Skeletal muscle satellite cell (primary cell): ENCODE measurements around the gene SYT2.

ENCODE experiments used
- H3K27me3 ChIP-seq: 2 replicates; pipeline ENCODE4 v1.7.0; 2013; ENCODE audit warnings: low read length; ENCODE audit not compliant: control insufficient read depth, insufficient read depth
- H3K36me3 ChIP-seq: 2 replicates; pipeline ENCODE4 v1.7.0; 2013; ENCODE audit warnings: mild to moderate bottlenecking, control low read depth, low read length; ENCODE audit not compliant: insufficient read depth
- H3K4me1 ChIP-seq: 2 replicates; pipeline ENCODE4 v1.7.0; 2013; ENCODE audit warnings: low read length; ENCODE audit not compliant: control insufficient read depth, insufficient read depth
- H3K4me2 ChIP-seq: 2 replicates; pipeline ENCODE4 v1.7.0; 2013; ENCODE audit warnings: mild to moderate bottlenecking, low read length
- H3K4me3 ChIP-seq: 2 replicates; pipeline ENCODE4 v1.7.0; 2013; ENCODE audit warnings: low read length
- H3K9ac ChIP-seq: 2 replicates; pipeline ENCODE4 v1.7.0; 2013; ENCODE audit warnings: mild to moderate bottlenecking, low read depth, low read length, moderate library complexity
- H3K9me3 ChIP-seq: replicated peaks from 2 replicates; pipeline ENCODE4 v1.7.0; 2013; ENCODE audit warnings: mild to moderate bottlenecking, control low read depth, low read length

SYT2 gene

GRCh38 chr1:202687370-202687769 is 22.9 kb downstream of the SYT2 start:
- Histone ChIP-seq H3K4me3 (no peak overlapping the region), H3K36me3 (no peaks in the 10 kb centered on the region), H3K9ac (no peak overlapping the region), H3K27me3 (peaks cover 79% of the 10 kb centered on the region), H3K4me1 (no peaks in the 10 kb centered on the region), H3K4me2 (no peak overlapping the region), H3K9me3 (no peaks in the 10 kb centered on the region)

GRCh38 chr1:202685641-202686040 is 24.6 kb downstream of the SYT2 start:
- Histone ChIP-seq H3K9ac (no peak overlapping the region), H3K4me1 (no peaks in the 10 kb centered on the region), H3K4me3 (no peak overlapping the region), H3K4me2 (no peak overlapping the region), H3K27me3 (peaks cover 91% of the 10 kb centered on the region), H3K36me3 (no peaks in the 10 kb centered on the region), H3K9me3 (no peaks in the 10 kb centered on the region)

GRCh38 chr1:202684716-202685115 is 25.5 kb downstream of the SYT2 start:
- Histone ChIP-seq H3K27me3 (peaks cover 89% of the 10 kb centered on the region), H3K9ac (no peak overlapping the region), H3K4me3 (no peak overlapping the region)

GRCh38 chr1:202683029-202683428 is 27.2 kb downstream of the SYT2 start:
- Histone ChIP-seq H3K36me3 (no peaks in the 10 kb centered on the region), H3K4me3 (no peak overlapping the region), H3K4me2 (no peak overlapping the region), H3K27me3 (peaks cover 84% of the 10 kb centered on the region), H3K4me1 (no peaks in the 10 kb centered on the region), H3K9ac (no peak overlapping the region), H3K9me3 (no peaks in the 10 kb centered on the region)

More at GRCh38 chr1:202684716-202685115, 25.5 kb downstream of the SYT2 start:
- Histone ChIP-seq H3K4me2 (no peak overlapping the region), H3K36me3 (no peaks in the 10 kb centered on the region), H3K9me3 (no peaks in the 10 kb centered on the region), H3K4me1 (no peaks in the 10 kb centered on the region)

- H3K4me1 ChIP-seq: no peaks in the 10 kb centered on the region
- H3K27me3 ChIP-seq: peaks cover 80% of the 10 kb centered on the region
Observed at GRCh38 chr1:202682477-202682876, 27.8 kb downstream of the SYT2 start.

GRCh38 chr1:202681736-202682420 is 28.4 kb downstream of the SYT2 start:
- no peaks in the 10 kb centered on the region for H3K4me1 ChIP-seq
- H3K4me3 ChIP-seq: no peak overlapping the region
- peaks cover 79% of the 10 kb centered on the region for H3K27me3 ChIP-seq
- no peak overlapping the region for H3K9ac ChIP-seq
- H3K4me2 ChIP-seq: no peak overlapping the region
- H3K36me3 ChIP-seq: no peaks in the 10 kb centered on the region
- no peaks in the 10 kb centered on the region for H3K9me3 ChIP-seq

More at GRCh38 chr1:202682477-202682876, 27.8 kb downstream of the SYT2 start:
- Histone ChIP-seq H3K36me3 (no peaks in the 10 kb centered on the region), H3K9ac (no peak overlapping the region), H3K4me2 (no peak overlapping the region), H3K4me3 (no peak overlapping the region), H3K9me3 (no peaks in the 10 kb centered on the region)

GRCh38 chr1:202680586-202681352 is 29.5 kb downstream of the SYT2 start:
- H3K4me3 ChIP-seq: no peak overlapping the region
- H3K36me3 ChIP-seq: no peaks in the 10 kb centered on the region
- no peaks in the 10 kb centered on the region for H3K9me3 ChIP-seq
- no peak overlapping the region for H3K9ac ChIP-seq
- no peak overlapping the region for H3K4me2 ChIP-seq
- no peaks in the 10 kb centered on the region for H3K4me1 ChIP-seq
- H3K27me3 ChIP-seq: peaks cover 79% of the 10 kb centered on the region

- H3K4me2 ChIP-seq: no peak overlapping the region
- peaks cover 73% of the 10 kb centered on the region for H3K27me3 ChIP-seq
Observed at GRCh38 chr1:202679406-202680177, 30.7 kb downstream of the SYT2 start.

GRCh38 chr1:202677433-202677832 is 32.8 kb downstream of the SYT2 start:
- H3K4me2 ChIP-seq: no peak overlapping the region
- no peaks in the 10 kb centered on the region for H3K36me3 ChIP-seq
- no peak overlapping the region for H3K9ac ChIP-seq
- no peak overlapping the region for H3K4me3 ChIP-seq
- peaks cover 68% of the 10 kb centered on the region for H3K27me3 ChIP-seq
- no peaks in the 10 kb centered on the region for H3K4me1 ChIP-seq
- H3K9me3 ChIP-seq: no peaks in the 10 kb centered on the region

More at GRCh38 chr1:202679406-202680177, 30.7 kb downstream of the SYT2 start:
- no peaks in the 10 kb centered on the region for H3K9me3 ChIP-seq
- H3K36me3 ChIP-seq: no peaks in the 10 kb centered on the region
- H3K4me3 ChIP-seq: no peak overlapping the region
- no peaks in the 10 kb centered on the region for H3K4me1 ChIP-seq
- no peak overlapping the region for H3K9ac ChIP-seq

- Histone ChIP-seq H3K4me1 (no peaks in the 10 kb centered on the region), H3K4me3 (no peak overlapping the region), H3K9ac (no peak overlapping the region), H3K9me3 (no peaks in the 10 kb centered on the region), H3K27me3 (peaks cover 68% of the 10 kb centered on the region), H3K36me3 (no peaks in the 10 kb centered on the region), H3K4me2 (no peak overlapping the region)
Observed at GRCh38 chr1:202673531-202673930, 36.7 kb downstream of the SYT2 start.

GRCh38 chr1:202671399-202671798 is 38.9 kb downstream of the SYT2 start:
- no peaks in the 10 kb centered on the region for H3K9me3 ChIP-seq
- H3K4me1 ChIP-seq: no peaks in the 10 kb centered on the region
- H3K27me3 ChIP-seq: peaks cover 62% of the 10 kb centered on the region
- no peak overlapping the region for H3K4me3 ChIP-seq
- H3K9ac ChIP-seq: no peak overlapping the region
- no peak overlapping the region for H3K4me2 ChIP-seq
- H3K36me3 ChIP-seq: no peaks in the 10 kb centered on the region
